NCI-H2107 treated with DMSO at 0.1 percent for 48 hours (cell line): ENCODE measurements around the gene MLH1.

ENCODE experiments used
- DNase-seq: peaks from one replicate; lab custom pipeline; 2025; ENCODE audit not compliant: unreplicated experiment; lab: John Stamatoyannopoulos, UW

The MLH1 gene

GRCh38 chr3:36973139-36973538, 20.2 kb upstream of the MLH1 start:
- no peak for DNase-seq

- DNase-seq = no peak
Measured at GRCh38 chr3:36981006-36981405, 12.3 kb upstream of the MLH1 start.

GRCh38 chr3:36988356-36988755, 5.0 kb upstream of the MLH1 start:
- DNase-seq = no peak

- no peak for DNase-seq
Measured at GRCh38 chr3:36989005-36989404, 4.3 kb upstream of the MLH1 start.

- no peak for DNase-seq
Measured at GRCh38 chr3:36989568-36989967, 3.8 kb upstream of the MLH1 start.

GRCh38 chr3:36991147-36991546, 2.2 kb upstream of the MLH1 start:
- DNase-seq = no peak

- DNase-seq = no peak
Measured at GRCh38 chr3:36991923-36992805, 1.2 kb upstream of the MLH1 start.

GRCh38 chr3:36992806-36993325, 452 bp upstream of the MLH1 start, which contains the start of gene EPM2AIP1:
EPM2AIP1 (minus strand) TSS chr3:36993131; CDS start chr3:36993077, 54 bp downstream.
- DNase-seq = no peak

GRCh38 chr3:37014620-37015019, 21.3 kb downstream of the MLH1 start:
- DNase-seq = no peak

- DNase-seq = no peak
Measured at GRCh38 chr3:37015642-37016041, 22.3 kb downstream of the MLH1 start.

- DNase-seq = no peak
Measured at GRCh38 chr3:37016903-37017302, 23.6 kb downstream of the MLH1 start.

GRCh38 chr3:37017683-37018082, 24.4 kb downstream of the MLH1 start:
- DNase-seq = no peak

GRCh38 chr3:37024092-37024491, 30.8 kb downstream of the MLH1 start:
- no peak for DNase-seq

- no peak for DNase-seq
Measured at GRCh38 chr3:37024820-37025405, 31.6 kb downstream of the MLH1 start.

- DNase-seq = no peak
Measured at GRCh38 chr3:37025561-37026335, 32.4 kb downstream of the MLH1 start.

GRCh38 chr3:37026851-37027250, 33.5 kb downstream of the MLH1 start:
- DNase-seq = no peak

- DNase-seq = no peak
Measured at GRCh38 chr3:37028329-37028728, 35.0 kb downstream of the MLH1 start.

GRCh38 chr3:37029111-37029510, 35.8 kb downstream of the MLH1 start:
- no peak for DNase-seq

- no peak for DNase-seq
Measured at GRCh38 chr3:37029516-37030163, 36.3 kb downstream of the MLH1 start.

- no peak for DNase-seq
Measured at GRCh38 chr3:37030588-37030987, 37.3 kb downstream of the MLH1 start.

- no peak for DNase-seq
Measured at GRCh38 chr3:37031096-37031682, 37.9 kb downstream of the MLH1 start.
